Stimulated activated CD4-positive, alpha-beta T cell treated with anti-CD3 and anti-CD28 coated beads, Interleukin-2, amount 100 ng/mL, for 24 hours (primary cell): ENCODE results near the gene NCDN.

Experiments
- DNase-seq, 2 donors: peaks; one replicate each; pipeline ENCODE4 v3.0.0-alpha.2; 2020

NCDN gene

DNA sequence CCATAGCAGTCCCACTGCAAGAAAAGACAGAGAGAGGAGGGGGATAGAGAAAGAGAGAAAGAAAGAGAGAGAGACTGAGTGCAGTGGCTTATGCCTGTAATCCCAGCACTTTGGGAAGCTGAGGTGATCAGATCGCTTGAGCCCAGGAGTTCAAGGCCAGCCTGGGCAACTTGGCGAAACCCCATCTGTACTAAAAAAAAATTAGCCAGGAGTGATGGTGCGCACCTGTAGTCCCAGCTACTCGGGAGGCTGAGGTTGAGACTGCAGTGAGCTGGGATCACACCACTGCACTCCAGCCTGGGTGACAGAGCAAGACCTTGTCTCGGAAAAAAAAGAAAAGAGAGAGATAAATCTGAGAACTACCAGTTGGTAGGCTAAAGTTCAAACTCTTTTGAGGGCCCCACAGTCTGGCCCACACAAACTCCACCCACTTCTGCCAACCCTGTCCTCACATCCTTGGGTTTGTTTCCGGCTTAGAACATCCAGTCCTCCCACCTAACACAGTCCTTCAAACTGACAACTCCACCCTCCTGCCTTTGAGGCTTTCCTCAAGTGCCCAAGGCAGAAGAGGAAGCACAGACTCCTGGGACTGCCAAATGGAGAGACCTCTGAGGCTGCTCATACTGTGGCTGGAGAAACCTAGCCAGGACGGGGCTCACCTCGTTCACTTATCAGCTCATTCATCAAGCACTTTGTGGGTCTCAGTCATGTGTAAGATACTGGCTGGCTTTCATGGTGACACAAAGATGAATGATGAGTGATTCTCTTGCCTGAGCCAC, 35.6 kb downstream of the NCDN start:
- no peak for DNase-seq

DNA sequence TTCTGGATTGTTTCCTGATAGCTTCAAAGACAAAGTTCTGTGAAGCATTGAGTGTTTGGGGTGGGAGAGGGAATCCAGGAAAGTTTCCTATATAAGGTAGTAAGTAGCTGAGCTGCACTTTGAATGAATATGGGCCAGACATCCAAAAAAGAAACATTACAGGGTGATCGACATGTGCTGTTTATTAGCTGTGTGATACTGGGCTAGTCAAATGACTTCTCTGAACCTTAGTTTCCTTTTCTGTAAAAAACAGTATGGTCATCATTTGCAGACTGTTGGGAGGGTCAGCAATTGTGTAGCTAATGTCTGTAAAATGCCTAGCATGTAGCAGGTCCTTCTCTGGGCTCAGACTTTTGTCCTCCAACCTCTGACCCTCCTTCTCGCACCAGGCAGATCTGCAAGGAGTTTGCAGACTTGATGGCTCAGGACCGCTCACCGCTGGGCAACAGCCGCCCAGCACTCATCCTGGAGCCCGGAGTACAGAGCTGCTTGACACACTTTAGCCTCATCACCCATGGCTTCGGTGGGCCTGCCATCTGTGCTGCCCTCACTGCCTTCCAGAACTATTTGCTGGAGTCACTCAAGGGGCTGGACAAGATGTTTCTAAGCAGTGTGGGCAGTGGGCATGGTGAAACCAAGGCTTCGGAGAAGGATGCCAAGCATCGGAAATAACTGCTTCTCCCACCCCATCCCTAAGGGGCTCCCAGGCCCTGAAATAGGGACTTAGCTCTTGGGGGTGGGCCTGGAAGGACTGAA, 36.6 kb downstream of the NCDN start:
- no peak for DNase-seq

DNA sequence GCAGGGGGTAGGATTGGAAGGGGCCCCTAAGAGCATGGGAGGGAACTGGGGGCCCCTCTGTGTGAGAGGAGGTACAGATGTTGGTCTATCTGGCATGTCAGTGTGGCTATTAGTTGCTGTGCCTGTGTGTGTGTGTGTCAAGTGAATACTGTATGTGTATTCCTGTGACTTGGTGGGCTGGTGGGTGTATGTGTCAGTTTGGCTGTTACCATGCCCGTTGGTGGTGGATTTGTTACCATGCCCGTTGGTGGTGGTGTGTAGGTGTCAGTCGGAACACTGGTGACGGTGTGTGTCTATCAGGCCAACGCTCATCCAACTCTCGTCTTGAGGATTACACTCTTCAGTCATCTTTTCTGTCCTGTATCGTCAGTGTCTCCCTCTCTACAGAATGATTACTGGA, 38.1 kb downstream of the NCDN start:
- no peak for DNase-seq

DNA sequence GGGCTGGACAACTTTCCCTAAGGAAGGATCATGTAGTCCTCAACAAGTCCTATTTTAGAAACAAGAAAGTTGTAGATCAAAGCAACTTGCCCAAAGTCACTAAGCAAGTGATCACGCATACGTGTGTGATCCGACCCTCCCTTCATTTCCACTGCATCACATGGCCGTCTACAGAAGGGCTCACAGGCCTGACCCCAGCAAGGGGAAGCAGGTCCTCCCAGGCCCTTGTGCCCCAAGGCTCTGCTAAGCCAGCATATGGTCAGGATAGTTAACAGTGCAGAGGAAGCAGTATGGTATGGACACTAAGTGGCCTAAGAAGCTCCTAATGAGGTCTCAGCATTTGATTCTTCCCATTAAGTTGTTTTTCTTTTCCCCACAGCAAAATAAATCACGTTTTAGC, 40.3 kb downstream of the NCDN start:
- no peak for DNase-seq

DNA sequence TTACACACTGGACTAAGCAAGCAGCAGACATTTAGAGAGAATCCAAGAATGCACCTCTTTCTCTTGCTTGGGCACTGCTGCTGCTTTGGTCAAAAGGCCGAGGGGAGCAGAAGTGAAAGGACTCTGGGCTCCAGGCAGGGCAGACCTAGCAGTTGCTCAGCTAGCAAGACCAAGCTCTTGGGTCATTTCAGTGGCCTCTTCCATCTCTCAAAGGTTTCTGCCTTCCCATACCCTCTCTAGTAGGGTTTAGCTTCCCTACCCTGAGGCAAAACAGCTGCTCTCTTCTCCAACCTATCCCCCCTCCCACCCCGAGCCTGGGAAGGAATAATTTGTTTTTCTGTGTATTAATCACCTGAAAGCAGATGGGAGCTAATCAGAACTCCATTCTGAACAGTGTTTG, 41.3 kb downstream of the NCDN start:
- no peak for DNase-seq

DNA sequence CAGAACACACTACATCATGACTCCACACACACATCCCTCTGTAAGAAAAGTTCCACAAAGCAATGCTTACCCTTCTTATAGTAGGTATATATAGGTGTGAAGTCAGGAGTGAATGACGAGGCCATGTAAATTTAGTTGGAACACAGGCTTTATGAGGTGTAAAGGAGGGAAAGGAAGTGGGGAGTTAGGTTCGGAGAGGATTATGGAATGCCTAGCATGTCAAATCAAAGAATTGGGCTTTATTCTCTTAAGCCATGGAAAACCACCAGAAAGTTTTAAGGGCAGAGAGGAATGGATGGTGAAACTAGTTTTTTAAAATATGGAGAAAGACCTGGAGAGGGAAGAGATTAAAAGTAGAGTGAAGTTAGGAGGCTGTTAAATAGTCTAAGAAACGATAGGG, 41.8 kb downstream of the NCDN start:
- DNase-seq, result no peak

DNA sequence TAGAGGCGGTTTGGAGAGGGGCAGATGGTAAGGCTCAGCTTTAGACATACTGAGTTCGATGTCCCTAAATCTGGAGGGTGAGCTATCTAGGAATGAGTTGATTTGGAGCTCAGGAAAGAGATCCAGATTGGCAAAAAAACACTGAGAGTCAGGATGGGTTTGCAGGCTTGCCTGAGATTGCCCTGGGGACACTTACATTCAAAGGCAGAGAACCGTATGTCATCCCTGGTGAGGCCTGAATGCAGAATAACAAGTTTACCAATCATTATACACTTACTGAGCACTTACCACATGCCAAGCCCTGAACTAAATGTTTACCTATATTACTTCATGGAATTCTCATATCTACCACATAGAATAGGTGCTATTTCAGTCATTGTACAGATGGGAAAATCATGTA, 43.0 kb downstream of the NCDN start:
- DNase-seq, result no peak

DNA sequence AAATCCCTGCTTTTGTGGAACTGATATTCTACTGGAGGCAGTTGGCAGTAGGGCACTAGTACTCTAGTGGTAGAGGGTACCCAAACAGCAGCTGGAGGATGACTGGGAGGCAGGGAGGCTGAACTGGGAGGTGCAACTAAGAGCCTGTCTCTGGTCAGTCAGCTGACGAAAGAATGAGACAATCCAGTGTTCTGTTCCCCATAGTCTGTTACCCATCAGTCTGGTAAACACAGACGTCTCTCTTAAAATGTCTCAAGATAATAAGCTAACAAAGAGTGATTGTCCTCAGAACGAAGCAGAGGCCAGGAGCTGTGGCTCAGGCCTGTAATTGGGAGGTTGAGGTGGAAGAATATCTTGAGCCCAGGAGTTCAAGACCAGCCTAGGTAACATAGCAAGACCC, 45.9 kb downstream of the NCDN start:
- DNase-seq, result no peak

DNA sequence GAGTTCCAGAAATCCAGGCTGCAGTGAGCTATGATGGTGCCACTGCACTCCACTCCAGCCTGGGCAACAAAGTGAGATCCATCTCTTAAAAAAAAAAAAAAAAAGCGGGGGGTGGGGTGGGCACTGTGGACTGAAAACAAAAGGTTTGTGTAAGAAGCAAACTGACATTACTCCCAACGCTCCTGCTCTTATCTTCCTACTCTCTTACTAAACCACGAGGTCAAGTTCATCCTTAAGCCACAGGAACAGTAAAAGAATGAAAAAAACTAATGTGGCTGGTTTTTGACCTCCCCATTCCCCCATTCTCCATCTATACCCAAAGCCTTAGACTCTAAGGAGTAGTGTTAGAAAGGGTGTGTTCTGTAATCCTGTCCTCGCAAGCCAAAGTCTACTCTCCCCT, 46.3 kb downstream of the NCDN start:
- DNase-seq, result no peak

DNA sequence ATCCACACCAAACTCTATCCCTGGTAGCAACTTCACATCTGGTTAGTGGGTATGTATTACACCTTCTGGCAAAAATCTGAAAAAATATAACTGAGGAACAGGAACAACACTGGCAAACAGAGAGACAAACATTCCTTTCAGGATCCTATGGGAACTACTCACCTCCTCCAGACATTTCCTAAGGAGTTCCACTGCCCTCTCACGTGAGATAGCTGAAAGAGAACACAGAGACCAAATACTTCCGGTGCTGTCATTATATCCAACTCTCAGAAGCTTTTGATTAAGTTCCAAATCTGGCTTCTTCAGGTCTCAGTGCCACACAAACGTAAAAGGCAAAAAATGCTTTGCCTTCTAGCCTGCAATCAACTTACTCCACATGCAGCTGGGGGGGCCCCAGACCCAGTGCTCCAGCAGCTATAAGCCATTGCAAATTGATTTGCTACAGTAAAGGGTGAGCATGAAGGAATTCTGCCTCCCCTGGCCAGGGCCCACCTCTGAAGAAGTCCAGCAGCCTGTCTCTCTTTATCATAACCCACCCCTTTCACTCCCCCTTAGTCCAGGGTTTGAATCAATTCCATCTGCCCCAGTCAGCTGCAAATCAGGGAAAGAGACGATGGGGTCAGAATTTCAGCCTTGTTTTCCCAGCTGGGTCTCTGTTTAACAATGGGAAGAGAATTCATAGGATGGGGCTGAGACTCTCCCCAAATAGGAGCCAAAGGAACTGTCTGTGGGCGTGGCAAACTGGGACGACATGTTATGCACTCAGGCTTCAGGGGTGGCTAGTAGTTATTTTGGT, 47.7 kb downstream of the NCDN start:
- DNase-seq, result no peak

DNA sequence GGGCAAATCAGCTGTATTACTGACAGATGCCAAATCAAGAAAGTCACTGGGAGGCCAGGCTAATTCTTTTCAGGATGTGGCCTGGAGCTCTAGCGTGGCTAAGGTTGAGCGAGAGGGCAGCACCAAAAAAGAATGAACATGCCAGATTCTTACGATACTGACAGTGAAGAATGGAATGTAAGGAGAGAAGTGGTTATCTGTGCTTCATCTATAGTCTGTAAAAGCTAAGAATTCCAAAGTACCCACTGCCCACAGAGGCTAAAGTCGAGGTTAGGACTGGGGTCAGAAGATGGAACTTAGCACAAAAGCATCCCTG, 48.2 kb downstream of the NCDN start:
- DNase-seq, result no peak

DNA sequence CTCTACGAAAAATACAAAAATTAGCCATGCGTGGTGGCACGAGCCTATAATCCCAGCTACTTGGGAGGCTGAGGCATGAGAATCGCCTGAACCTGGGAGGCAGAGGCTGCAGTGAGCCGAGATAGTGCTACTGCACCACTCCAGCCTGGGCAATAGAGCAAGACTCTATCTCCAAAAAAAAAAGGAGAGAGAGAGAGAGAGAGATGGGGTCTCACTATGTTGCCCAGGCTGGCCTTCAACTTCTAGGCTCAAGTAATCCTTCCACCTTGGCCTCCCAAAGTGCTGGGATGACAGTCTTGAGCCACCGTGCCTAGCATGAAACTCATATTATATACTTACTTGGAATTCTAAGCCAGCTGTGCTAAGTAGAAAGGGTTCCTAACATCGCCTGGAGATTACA, 54.1 kb downstream of the NCDN start:
- DNase-seq, result no peak

DNA sequence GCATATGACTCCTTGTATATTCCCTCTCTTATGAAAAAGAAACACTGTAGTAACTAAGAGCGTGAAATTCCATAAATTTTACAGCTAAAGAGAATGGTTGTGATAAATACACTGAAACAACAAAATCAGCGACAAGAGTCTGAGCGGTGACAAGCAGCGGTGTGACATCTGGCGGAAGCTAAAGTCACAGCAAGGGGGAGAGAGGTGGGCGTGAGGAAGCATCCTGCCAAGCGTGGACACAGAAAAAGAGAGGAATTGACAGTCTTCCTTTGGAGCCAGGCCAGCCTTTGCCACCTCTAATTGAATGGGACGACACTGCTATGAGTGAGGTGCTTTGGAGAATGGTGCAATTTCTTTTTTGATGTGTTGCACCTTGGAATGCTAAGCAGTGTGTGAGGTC, 57.8 kb downstream of the NCDN start:
- DNase-seq, result no peak
